ENCODE data around the gene TWNK.

- TF ChIP-seq CTCF (IDR thresholded peaks at IDR 0.05; ENCODE audit: low read depth, low read length): no peak
- TF ChIP-seq EZH2phosphoT487 (IDR thresholded peaks at IDR 0.05; ENCODE audit: low read depth): no peak
Observed at GRCh38 chr10:101006593-101007098, 19.3 kb downstream of the TWNK start.

Data from OCI-LY3 (cell line).